Gastrocnemius medialis (tissue), 4 donors: ENCODE results near the gene FAM168A. TPM values are rescaled to one million over a fixed set of nuclear protein-coding genes. Genes with fewer than 3 reads are reported as not detected.

Experiments
- ATAC-seq, 2 donors: fragments of 150-250 bp; one replicate each; pipeline ENCODE4 v1.9.1; 2016
- DNase-seq, 2 donors: peaks; one replicate each; pipeline ENCODE4 v3.0.0-alpha.2; 2019
- H3K27ac ChIP-seq, 4 donors: fragments of 200-600 bp; sonication (generic); 1 replicate in 1 of 4; 2 replicates in 3 of 4; pipeline ENCODE4 v1.5.1; 2016 to 2018; ENCODE audit warnings: mild to moderate bottlenecking in 2 of 4, moderate library complexity in 1 of 4
- H3K27me3 ChIP-seq, 3 donors: fragments of 200-600 bp; sonication (generic) in 2 of 3; 1 replicate in 1 of 3; 2 replicates in 2 of 3; pipeline versions ENCODE4 v1.5.1 to v1.6.0; 2016 to 2019; ENCODE audit warnings: mild to moderate bottlenecking in 1 of 3, moderate library complexity in 1 of 3
- H3K36me3 ChIP-seq, 2 donors: fragments of 200-600 bp; sonication (generic) in 1 of 2; one replicate each; pipeline ENCODE4 v1.5.1; 2017 to 2018
- H3K4me1 ChIP-seq, 2 donors: fragments of 200-600 bp; sonication (generic) in 1 of 2; one replicate each; pipeline ENCODE4 v1.5.1; 2016 to 2017; ENCODE audit warnings: mild to moderate bottlenecking in 2 of 2
- H3K4me3 ChIP-seq, 4 donors: fragments of 200-600 bp; sonication (generic) in 3 of 4; 1 replicate in 1 of 4; 2 replicates in 3 of 4; pipeline ENCODE4 v1.5.1; 2016 to 2019; ENCODE audit warnings: mild to moderate bottlenecking in 2 of 4
- H3K9me3 ChIP-seq, 3 donors: fragments of 200-600 bp; sonication (generic) in 2 of 3; 1 replicate in 1 of 3; 2 replicates in 2 of 3; pipeline ENCODE4 v1.5.1; 2016 to 2019
- CTCF ChIP-seq, 5 experiments: fragments of 450-650 bp in 3 of 5; fragments of 200-600 bp in 2 of 5; sonication (generic) in 2 of 5; IDR thresholded peaks in 4 of 5; conservative IDR thresholded peaks in 1 of 5; 1 replicate in 4 of 5; 2 replicates in 1 of 5; pipeline ENCODE4 v1.5.1; 2016 to 2019; ENCODE audit warnings: antibody characterized with exemption in 5 of 5, mild to moderate bottlenecking in 3 of 5, moderate library complexity in 3 of 5
- POLR2A ChIP-seq, 2 donors: fragments of 450-650 bp; IDR thresholded peaks; one replicate each; pipeline ENCODE4 v1.6.1; 2017; ENCODE audit warnings: antibody characterized with exemption in 2 of 2, mild to moderate bottlenecking in 2 of 2, moderate library complexity in 2 of 2
- in situ Hi-C, 4 donors: fragments of 200-750 bp; cut with MboI; loops; one replicate each; pipeline versions ENCODE4 v1.15.0 to v1.8.0; 2017; ENCODE audit warnings: low sequenced_read_pairs in 4 of 4
- intact Hi-C: fragments of 100-400 bp; cut with DNase I; formaldehyde crosslinking; loops from one replicate; pipeline ENCODE4 v1.15.1; 2023; ENCODE audit warnings: low total_unique reads
- total RNA-seq, 4 donors: library from RNA; depleted of rRNA; stranded (reverse); fragments of >200 nt; gene quantifications; one replicate each; pipeline versions ENCODE4 v1.1.0 to v1.2.3, GENCODE V29; 2016

FAM168A gene
- total RNA-seq, 4 donors from 2014 or later, result 15.9 to 29.3 (median 21.4) TPM

GRCh38 chr11:73355109-73355508, 242.8 kb downstream of the FAM168A start:
- intact Hi-C loops (no loop called here), in situ Hi-C loops (loop anchor here in 2 of 4 donors (10.0 kb wide), 1 partner anchor 310 kb away; no protein-coding TSS in a partner anchor)
- Histone ChIP-seq H3K36me3 (no peaks in the 10 kb centered on the region), H3K27me3 (no peaks in the 10 kb centered on the region), H3K27ac (no peak overlapping the region), H3K4me3 (no peak overlapping the region), H3K9me3 (no peaks in the 10 kb centered on the region), H3K4me1 (peaks cover 4 to 10% of the 10 kb centered on the region in 2 donors)
- ATAC-seq (no peak), DNase-seq (no peak)
- TF ChIP-seq CTCF (IDR thresholded peaks at IDR 0.05 in 4 of 5, conservative IDR thresholded peaks at IDR 0.05 in 1 of 5) (no peak), POLR2A (IDR thresholded peaks at IDR 0.05) (no peak)

GRCh38 chr11:73353422-73353821, 244.5 kb downstream of the FAM168A start:
- Histone ChIP-seq H3K9me3 (no peaks in the 10 kb centered on the region), H3K4me1 (peaks cover 0 to 5% of the 10 kb centered on the region in 2 donors), H3K4me3 (no peak overlapping the region), H3K27ac (no peak overlapping the region), H3K27me3 (no peaks in the 10 kb centered on the region), H3K36me3 (no peaks in the 10 kb centered on the region)
- TF ChIP-seq POLR2A (IDR thresholded peaks at IDR 0.05), result no peak
- no peak for TF ChIP-seq CTCF (IDR thresholded peaks at IDR 0.05 in 4 of 5, conservative IDR thresholded peaks at IDR 0.05 in 1 of 5)
- DNase-seq, result no peak
- peak in 1 of 2 donors; percentile 45 for ATAC-seq
- in situ Hi-C loops (loop anchor here (5.0 to 10.0 kb wide), 3 partner anchors 39 to 311 kb away; no protein-coding TSS in a partner anchor), intact Hi-C loops (no loop called here)

GRCh38 chr11:73350908-73351636, 246.8 kb downstream of the FAM168A start:
- no peaks in the 10 kb centered on the region for H3K9me3 ChIP-seq
- no peak overlapping the region for H3K4me3 ChIP-seq
- DNase-seq, result peak in 1 of 2 donors; percentile 51
- no peaks in the 10 kb centered on the region for H3K27me3 ChIP-seq
- in situ Hi-C loops, result loop anchor here (5.0 to 10.0 kb wide), 3 partner anchors 41 to 314 kb away; no protein-coding TSS in a partner anchor
- H3K36me3 ChIP-seq, result no peaks in the 10 kb centered on the region
- peak overlapping the region in 3 of 4 donors; percentile 7 to 27 (median 21) for H3K27ac ChIP-seq
- peak; percentile 81 for ATAC-seq
- peak; percentile 92 to 97 (median 96) for TF ChIP-seq CTCF (IDR thresholded peaks at IDR 0.05 in 4 of 5, conservative IDR thresholded peaks at IDR 0.05 in 1 of 5)
- no peak for TF ChIP-seq POLR2A (IDR thresholded peaks at IDR 0.05)
- H3K4me1 ChIP-seq, result peaks cover 0 to 5% of the 10 kb centered on the region in 2 donors
- intact Hi-C loops, result loop anchor here (1.0 to 2.0 kb wide), 3 partner anchors 24 to 310 kb away; no protein-coding TSS in a partner anchor

Other genes with a start within 250 kb of the FAM168A start
- 10 to 100 TPM; 18.5 to 63.5 (median 36.7) TPM for gene RELT, start 221.7 kb downstream of the FAM168A start, total RNA-seq
- gene PLEKHB1, start 48.5 kb upstream of the FAM168A start, total RNA-seq, result 10 to 100 TPM in 1 of 4 donors, 1 to 10 TPM in 3; 4.2 to 10.4 (median 5.3) TPM
- 100 to 1,000 TPM in 3 of 4 donors, 10 to 100 TPM in 1; 95.5 to 124 (median 110) TPM for gene RAB6A, start 163.0 kb upstream of the FAM168A start, total RNA-seq
- 10 to 100 TPM in 3 of 4 donors, 1 to 10 TPM in 1; 9.0 to 29.1 (median 13.4) TPM for gene MRPL48, start 189.8 kb upstream of the FAM168A start, total RNA-seq